ENCODE data around the gene NSG1.

Gene NSG1

GRCh38 chr4:4386736-4387392 lies at the start of gene NSG1:
NSG1 (plus strand) TSS chr4:4387102; CDS start chr4:4387630, 528 bp downstream.
- peak; percentile 7 for DNase-seq (ENCODE audit: low read depth)

GRCh38 chr4:4338210-4339001 lies 48.5 kb upstream of the NSG1 start:
- no peak for DNase-seq (ENCODE audit: low read depth)

GRCh38 chr4:4339504-4340085 lies 47.3 kb upstream of the NSG1 start:
- no peak for DNase-seq (ENCODE audit: low read depth)

GRCh38 chr4:4341861-4342650 lies 44.8 kb upstream of the NSG1 start:
- no peak for DNase-seq (ENCODE audit: low read depth)

- no peak for DNase-seq (ENCODE audit: low read depth)
Observed at GRCh38 chr4:4343038-4343437, 43.9 kb upstream of the NSG1 start.

GRCh38 chr4:4344915-4345527 lies 41.9 kb upstream of the NSG1 start:
- DNase-seq (ENCODE audit: low read depth): no peak

GRCh38 chr4:4347585-4347984 lies 39.3 kb upstream of the NSG1 start:
- DNase-seq (ENCODE audit: low read depth): no peak

- peak; percentile 5 for DNase-seq (ENCODE audit: low read depth)
Observed at GRCh38 chr4:4348585-4348984, 38.3 kb upstream of the NSG1 start.

- no peak for DNase-seq (ENCODE audit: low read depth)
Observed at GRCh38 chr4:4349867-4350266, 37.0 kb upstream of the NSG1 start.

GRCh38 chr4:4350909-4351308 lies 36.0 kb upstream of the NSG1 start:
- no peak for DNase-seq (ENCODE audit: low read depth)

- no peak for DNase-seq (ENCODE audit: low read depth)
Observed at GRCh38 chr4:4355302-4355701, 31.6 kb upstream of the NSG1 start.

- no peak for DNase-seq (ENCODE audit: low read depth)
Observed at GRCh38 chr4:4356106-4357041, 30.5 kb upstream of the NSG1 start.

GRCh38 chr4:4358093-4358854 lies 28.6 kb upstream of the NSG1 start:
- DNase-seq (ENCODE audit: low read depth): no peak

- DNase-seq (ENCODE audit: low read depth): no peak
Observed at GRCh38 chr4:4361883-4362282, 25.0 kb upstream of the NSG1 start.

- no peak for DNase-seq (ENCODE audit: low read depth)
Observed at GRCh38 chr4:4362991-4363697, 23.8 kb upstream of the NSG1 start.

- DNase-seq (ENCODE audit: low read depth): no peak
Observed at GRCh38 chr4:4364061-4364460, 22.8 kb upstream of the NSG1 start.

GRCh38 chr4:4364486-4365208 lies 22.3 kb upstream of the NSG1 start:
- no peak for DNase-seq (ENCODE audit: low read depth)

- no peak for DNase-seq (ENCODE audit: low read depth)
Observed at GRCh38 chr4:4368809-4369580, 17.9 kb upstream of the NSG1 start.

Measured in activated gamma-delta T cell treated with anti-CD3 and anti-CD28 coated beads, Interleukin-2, amount 50 U/mL, for 16 hours (primary cell).